SJSA1 (cell line): Measurements from ENCODE around the gene SLC6A20. TPM values are rescaled to one million over a fixed set of nuclear protein-coding genes. Genes with fewer than 3 reads are reported as not detected.

Source experiments
- DNase-seq, 2 experiments: peaks; one replicate each; pipeline ENCODE4 v3.0.0-alpha.2; 2015 to 2020; ENCODE audit warnings: low spot score in 2 of 2, low read depth in 1 of 2
- H3K27ac ChIP-seq: fragments of 250-450 bp; sonication (Bioruptor Pico); 2 replicates; pipeline ENCODE4 v1.5.1; 2020; ENCODE audit warnings: mild to moderate bottlenecking, moderate library complexity
- H3K27me3 ChIP-seq: fragments of 250-450 bp; sonication (Bioruptor Pico); replicated peaks from 2 replicates; pipeline ENCODE4 v1.5.1; 2020; ENCODE audit warnings: mild to moderate bottlenecking, moderate library complexity
- H3K36me3 ChIP-seq: fragments of 250-450 bp; sonication (Bioruptor Pico); 2 replicates; pipeline ENCODE4 v1.5.1; 2020; ENCODE audit warnings: mild to moderate bottlenecking
- H3K4me1 ChIP-seq: fragments of 250-450 bp; sonication (Bioruptor Pico); replicated peaks from 2 replicates; pipeline ENCODE4 v1.6.1; 2021; ENCODE audit warnings: mild to moderate bottlenecking
- H3K4me3 ChIP-seq: fragments of 250-450 bp; sonication (Bioruptor Pico); 2 replicates; pipeline ENCODE4 v1.5.1; 2020; ENCODE audit warnings: mild to moderate bottlenecking
- H3K9me3 ChIP-seq: fragments of 250-450 bp; sonication (Bioruptor Pico); replicated peaks from 2 replicates; pipeline ENCODE4 v1.5.1; 2020; ENCODE audit warnings: mild to moderate bottlenecking
- total RNA-seq: library from RNA; depleted of rRNA; stranded (reverse); fragments of >200 nt; shearing (Covaris generic); gene quantifications from 2 replicates; pipeline ENCODE4 v1.2.3, GENCODE V29; 2014

The SLC6A20 gene
- total RNA-seq, 1 experiment from 2014 or later: 0.03 TPM

DNA sequence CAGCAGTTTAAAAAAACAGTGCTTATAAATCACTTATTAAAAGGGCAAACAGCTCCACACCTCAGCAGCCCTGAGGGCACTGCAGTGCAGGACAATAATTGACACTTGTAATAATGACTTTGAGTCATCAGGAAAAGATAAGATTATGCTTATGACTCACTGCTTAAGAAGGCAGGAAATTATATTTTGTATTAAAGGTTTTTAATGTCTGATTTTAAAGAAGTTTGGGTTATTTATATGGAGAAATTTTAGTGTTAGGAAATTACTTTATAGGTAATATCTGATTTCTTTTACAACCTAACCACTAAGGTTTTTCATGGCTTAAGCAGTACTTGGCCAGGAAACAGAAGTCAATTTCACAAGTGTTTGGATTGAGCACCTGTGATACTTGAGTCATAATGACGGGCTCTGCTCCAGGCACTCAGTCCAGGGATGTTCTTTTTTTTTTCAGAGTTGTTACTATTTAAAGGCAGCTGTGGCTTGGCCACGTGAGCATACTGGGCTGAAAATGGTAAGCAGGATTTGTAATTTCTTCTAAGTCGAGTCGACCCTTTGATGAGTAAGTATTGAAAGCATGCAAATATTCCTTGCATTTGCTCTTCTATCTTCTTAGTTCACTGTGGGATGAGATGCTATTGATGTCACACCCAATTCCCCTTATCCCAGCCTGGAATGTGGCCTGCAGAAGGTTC is 21.6 kb upstream of the SLC6A20 start:
- Histone ChIP-seq H3K27ac (no peak overlapping the region), H3K9me3 (no peaks in the 10 kb centered on the region), H3K36me3 (no peaks in the 10 kb centered on the region), H3K4me3 (no peak overlapping the region), H3K4me1 (peaks cover 21% of the 10 kb centered on the region), H3K27me3 (no peaks in the 10 kb centered on the region)
- peak in 1 of 2 experiments; percentile 72 for DNase-seq

DNA sequence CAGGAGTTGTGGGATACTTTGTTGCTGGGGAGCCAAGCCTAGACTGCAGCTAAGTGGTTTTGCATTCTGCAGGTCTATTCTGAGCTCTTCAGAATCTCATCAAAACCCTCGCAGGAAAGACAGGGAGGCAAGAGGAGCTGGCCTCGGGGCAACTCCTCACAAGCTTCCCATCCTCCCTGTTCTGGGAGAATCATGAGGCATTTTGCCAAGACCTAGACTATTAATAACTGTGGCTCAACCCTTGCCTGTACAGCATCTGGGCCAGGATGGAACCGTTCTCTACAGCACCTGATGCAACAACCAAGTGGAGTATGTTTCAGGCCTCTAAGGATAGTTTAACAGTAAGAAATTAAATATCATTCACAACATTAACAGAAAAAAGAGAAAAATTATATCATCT is 20.2 kb upstream of the SLC6A20 start:
- Histone ChIP-seq H3K4me1 (peaks cover 21% of the 10 kb centered on the region), H3K27me3 (no peaks in the 10 kb centered on the region)
- no peak for DNase-seq

DNA sequence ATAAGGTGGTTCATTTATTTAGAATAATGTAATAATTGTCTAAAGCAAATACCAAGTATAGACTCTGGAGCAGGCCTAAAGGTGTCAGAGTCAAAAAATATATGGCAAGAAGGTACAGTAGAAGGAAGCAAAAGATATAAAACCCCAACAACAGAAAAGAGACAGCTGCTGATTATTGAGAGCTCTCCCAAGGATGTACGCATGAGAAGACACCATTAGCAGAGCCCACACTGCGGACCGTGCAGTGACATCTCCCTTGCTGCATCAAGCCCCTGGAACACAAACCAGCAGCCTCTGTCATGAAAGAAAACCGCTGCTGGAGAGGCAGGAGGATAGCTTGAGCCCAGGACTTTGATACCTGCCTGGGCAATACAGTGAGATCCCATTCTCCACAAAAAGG is 18.0 kb upstream of the SLC6A20 start:
- Histone ChIP-seq H3K4me3 (no peak overlapping the region), H3K9me3 (no peaks in the 10 kb centered on the region), H3K27me3 (no peaks in the 10 kb centered on the region), H3K4me1 (peaks cover 19% of the 10 kb centered on the region), H3K27ac (no peak overlapping the region), H3K36me3 (no peaks in the 10 kb centered on the region)
- no peak for DNase-seq

More for the DNA sequence above, 20.2 kb upstream of the SLC6A20 start:
- H3K27ac ChIP-seq: no peak overlapping the region
- no peak overlapping the region for H3K4me3 ChIP-seq
- H3K9me3 ChIP-seq: no peaks in the 10 kb centered on the region
- H3K36me3 ChIP-seq: no peaks in the 10 kb centered on the region

DNA sequence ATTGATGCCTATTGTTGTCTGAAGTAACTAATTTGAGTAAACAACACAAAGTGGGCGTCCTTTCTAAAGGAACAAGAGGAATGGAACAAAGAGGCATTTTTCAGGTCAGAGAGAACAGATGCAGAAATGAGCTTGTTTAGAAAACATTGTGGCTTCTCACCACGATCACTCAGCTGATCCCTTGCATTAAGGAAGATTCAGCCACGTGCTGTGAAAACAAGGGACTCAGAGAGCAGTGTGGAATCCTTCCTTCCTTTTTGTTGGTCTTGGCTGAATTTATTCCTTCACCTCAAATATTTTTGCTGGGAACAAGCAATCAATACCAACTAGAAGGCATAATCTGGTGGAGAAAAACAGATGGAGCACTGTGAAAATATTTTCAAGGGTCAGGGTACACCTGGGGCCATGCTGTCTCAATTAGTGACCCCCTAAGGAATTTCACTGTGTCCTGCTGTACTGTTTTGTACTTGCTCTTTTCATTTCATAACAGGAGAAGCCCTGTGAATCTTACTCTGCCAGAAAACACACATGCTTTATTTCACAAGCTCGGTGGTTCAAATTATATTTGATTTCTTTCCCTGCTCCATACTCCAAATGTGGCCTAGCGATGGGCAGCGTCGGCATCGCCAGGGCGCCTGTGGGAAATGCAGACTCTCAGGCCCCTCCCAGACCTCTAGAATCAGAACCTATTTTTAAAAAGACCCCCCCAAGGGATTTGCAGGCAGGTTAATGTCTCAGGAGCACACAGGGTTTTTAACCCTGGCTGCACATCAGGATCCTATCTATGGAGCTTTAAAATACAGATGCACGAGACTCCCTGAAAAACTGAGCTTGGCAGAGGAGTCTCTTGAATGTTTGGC is 11.6 kb upstream of the SLC6A20 start:
- H3K36me3 ChIP-seq: no peaks in the 10 kb centered on the region
- no peak for DNase-seq
- H3K27ac ChIP-seq: no peak overlapping the region
- no peaks in the 10 kb centered on the region for H3K9me3 ChIP-seq
- H3K4me3 ChIP-seq: no peak overlapping the region
- H3K27me3 ChIP-seq: 0 out of 2 replicates have a peak, but pooled peaks cover 7% of the 10 kb centered on the region
- no peaks in the 10 kb centered on the region for H3K4me1 ChIP-seq

DNA sequence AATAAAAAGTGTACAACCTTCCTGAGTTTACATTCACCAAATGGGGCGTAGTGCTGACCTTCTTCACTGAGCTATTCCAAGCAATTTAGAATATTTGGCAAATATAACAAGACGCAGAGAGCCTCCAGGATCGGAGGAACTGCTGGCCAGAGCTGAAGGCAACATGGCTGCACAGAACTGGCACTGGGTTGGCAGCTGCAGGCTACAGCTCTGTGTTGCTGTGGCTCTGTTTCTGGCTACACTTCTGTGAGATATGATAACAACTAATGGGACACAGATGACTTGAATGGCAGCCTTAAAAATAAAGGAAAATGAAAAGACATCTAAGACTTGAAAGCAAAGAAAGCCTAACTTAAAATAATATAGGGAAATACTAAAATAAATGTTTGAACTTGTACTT is 10.8 kb upstream of the SLC6A20 start:
- Histone ChIP-seq H3K27ac (no peak overlapping the region), H3K27me3 (0 out of 2 replicates have a peak, but pooled peaks cover 7% of the 10 kb centered on the region)
- DNase-seq: no peak

DNA sequence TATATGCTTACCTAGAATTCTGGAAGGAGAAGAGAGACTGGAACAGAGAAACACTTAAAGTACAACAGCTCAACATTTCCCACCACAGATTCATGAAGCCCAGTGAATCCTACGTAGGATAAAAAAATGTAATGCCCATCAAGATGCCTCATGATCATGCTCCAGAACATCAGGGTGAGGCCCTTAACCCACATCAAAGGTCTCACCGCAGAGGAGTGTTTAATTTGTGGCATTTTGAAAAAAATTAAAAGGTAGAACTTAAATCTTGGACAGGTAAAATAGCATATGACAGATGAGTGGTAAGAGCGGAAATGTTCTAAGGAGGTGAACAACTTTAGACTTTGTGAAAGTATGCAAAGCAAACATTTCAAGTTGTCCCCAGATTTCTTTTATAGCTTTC is 9.7 kb upstream of the SLC6A20 start:
- no peaks in the 10 kb centered on the region for H3K36me3 ChIP-seq
- H3K4me1 ChIP-seq: no peaks in the 10 kb centered on the region
- no peak overlapping the region for H3K4me3 ChIP-seq
- H3K27ac ChIP-seq: no peak overlapping the region
- H3K9me3 ChIP-seq: no peaks in the 10 kb centered on the region
- DNase-seq: no peak
- H3K27me3 ChIP-seq: 0 out of 2 replicates have a peak, but pooled peaks cover 7% of the 10 kb centered on the region

More for the DNA sequence above, 10.8 kb upstream of the SLC6A20 start:
- Histone ChIP-seq H3K36me3 (no peaks in the 10 kb centered on the region), H3K4me1 (no peaks in the 10 kb centered on the region), H3K4me3 (no peak overlapping the region), H3K9me3 (no peaks in the 10 kb centered on the region)

DNA sequence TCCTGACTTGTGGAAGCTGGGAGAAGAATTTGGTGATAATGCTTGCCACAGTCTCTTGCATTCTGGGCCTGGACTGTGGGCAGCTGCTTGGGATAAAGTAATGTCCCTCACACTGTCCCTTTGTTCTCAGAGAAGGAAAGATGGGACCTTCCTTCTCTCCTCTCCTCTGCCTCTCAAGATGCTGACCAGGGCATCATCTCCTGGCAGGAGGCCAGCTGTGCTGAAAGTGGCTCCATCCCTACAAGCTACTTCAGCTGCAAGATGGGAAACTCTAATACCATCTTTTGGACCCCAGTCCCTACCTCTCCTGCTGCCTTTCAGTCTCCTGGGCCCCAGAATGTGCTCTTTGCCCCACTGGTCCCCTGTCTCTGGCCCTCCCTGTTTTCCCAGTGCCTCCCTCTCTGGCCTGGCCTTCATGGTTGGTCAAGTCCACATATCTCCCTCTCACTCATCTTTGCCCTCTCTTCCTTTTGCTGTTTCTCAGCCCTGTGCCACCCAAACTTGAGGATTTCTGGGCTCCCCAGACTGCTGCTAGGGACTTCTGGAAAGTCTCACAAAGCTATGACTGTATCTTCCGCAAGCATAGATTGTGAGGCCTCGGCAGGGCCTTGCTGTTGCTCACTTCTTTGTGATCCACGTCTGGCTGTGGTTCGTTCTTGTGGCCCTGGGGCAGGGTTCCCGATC is 7.1 kb upstream of the SLC6A20 start:
- H3K9me3 ChIP-seq: no peaks in the 10 kb centered on the region
- no peak overlapping the region for H3K27ac ChIP-seq
- H3K36me3 ChIP-seq: no peaks in the 10 kb centered on the region
- no peaks in the 10 kb centered on the region for H3K4me1 ChIP-seq
- H3K4me3 ChIP-seq: no peak overlapping the region
- DNase-seq: no peak
- H3K27me3 ChIP-seq: peaks cover 7% of the 10 kb centered on the region; the same call in 1 of the 2 replicates

DNA sequence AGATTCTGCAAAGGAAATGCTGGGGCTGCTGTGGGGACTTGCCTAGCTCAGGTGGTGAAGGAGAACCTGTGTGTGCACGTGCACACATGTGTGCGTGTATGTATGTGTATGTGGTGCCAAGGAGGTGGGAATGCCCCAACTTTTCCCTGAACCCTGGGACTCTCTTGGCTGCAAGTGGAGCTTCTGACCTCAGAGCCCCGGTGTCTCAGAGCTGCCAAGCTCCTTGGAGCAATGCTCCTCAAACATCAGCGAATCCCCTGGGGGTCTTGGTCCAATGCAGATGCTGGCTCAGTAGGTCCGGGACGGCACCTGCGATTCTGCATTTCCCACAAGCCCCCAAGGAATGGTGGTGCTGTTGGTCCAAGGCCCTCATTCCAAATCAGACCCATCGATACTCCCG is 5.8 kb upstream of the SLC6A20 start:
- H3K27me3 ChIP-seq: peaks cover 13% of the 10 kb centered on the region
- H3K27ac ChIP-seq: no peak overlapping the region
- no peak for DNase-seq
- H3K4me1 ChIP-seq: no peaks in the 10 kb centered on the region
- H3K36me3 ChIP-seq: no peaks in the 10 kb centered on the region
- no peaks in the 10 kb centered on the region for H3K9me3 ChIP-seq
- H3K4me3 ChIP-seq: no peak overlapping the region

DNA sequence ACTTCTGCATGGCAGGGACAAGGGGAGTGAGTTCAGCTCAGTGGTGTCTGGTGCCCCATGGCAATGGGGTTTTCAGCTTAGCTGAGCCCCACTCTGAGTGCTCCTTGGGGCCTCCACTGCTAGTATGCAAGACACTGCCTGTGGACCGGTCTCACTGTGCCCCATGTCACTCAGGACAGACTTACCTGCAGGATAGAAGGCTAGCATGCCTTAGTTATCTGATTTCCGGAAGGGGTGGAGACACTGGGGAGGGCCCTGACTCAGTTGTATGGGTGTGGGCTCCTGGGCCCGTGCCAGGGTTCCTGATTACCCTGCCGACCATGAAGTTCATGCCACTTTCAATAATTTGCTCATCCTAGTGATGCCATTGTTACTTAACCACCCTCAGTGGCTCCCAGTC is 4.3 kb upstream of the SLC6A20 start:
- peaks cover 9% of the 10 kb centered on the region for H3K4me1 ChIP-seq
- H3K4me3 ChIP-seq: no peak overlapping the region
- no peaks in the 10 kb centered on the region for H3K9me3 ChIP-seq
- no peaks in the 10 kb centered on the region for H3K36me3 ChIP-seq
- H3K27ac ChIP-seq: no peak overlapping the region
- peaks cover 29% of the 10 kb centered on the region for H3K27me3 ChIP-seq
- DNase-seq: no peak

DNA sequence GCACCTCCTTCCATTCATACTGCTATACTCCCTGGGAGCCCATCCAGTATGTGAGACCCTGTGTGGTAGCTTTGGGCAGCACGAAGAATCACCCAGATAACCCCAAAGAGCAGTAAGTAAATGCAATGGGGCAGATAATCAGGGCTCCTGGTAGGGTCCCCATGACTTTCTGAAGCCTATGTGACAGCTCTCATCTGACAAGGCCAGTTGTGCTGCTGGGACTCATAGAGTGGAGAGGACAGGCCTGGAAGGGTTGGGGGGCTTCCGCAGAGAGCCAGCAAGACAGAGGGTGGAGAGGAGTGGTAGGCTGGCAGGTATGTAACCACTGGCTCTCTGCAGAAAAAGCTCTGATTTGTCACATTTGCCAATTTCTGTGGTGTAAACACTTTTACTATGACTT is 3.2 kb upstream of the SLC6A20 start:
- H3K4me3 ChIP-seq: no peak overlapping the region
- peaks cover 39% of the 10 kb centered on the region for H3K27me3 ChIP-seq
- H3K27ac ChIP-seq: no peak overlapping the region
- no peaks in the 10 kb centered on the region for H3K9me3 ChIP-seq
- peaks cover 9% of the 10 kb centered on the region for H3K4me1 ChIP-seq
- no peak for DNase-seq
- no peaks in the 10 kb centered on the region for H3K36me3 ChIP-seq

DNA sequence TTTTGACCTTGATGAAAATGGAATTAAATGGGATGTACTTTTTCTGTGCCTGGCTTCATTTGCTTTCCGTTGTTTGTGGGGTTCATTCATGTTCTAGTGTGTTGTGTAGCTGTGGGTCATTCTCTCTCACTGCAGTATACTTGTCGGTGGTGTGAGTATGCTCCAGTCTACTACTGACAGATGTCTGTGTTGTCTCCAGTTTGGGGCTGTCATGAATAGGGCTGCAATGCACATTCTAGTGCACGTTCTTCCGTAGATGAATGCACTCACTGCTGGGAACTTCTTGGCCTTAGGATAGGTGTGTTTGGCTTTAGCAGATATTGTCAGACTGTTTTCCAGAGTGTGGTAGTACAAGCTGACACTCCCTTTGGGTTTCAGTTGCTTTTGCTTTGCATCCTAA is 1.7 kb upstream of the SLC6A20 start:
- Histone ChIP-seq H3K4me1 (peaks cover 9% of the 10 kb centered on the region), H3K27ac (no peak overlapping the region), H3K4me3 (no peak overlapping the region), H3K27me3 (peaks cover 47% of the 10 kb centered on the region), H3K9me3 (no peaks in the 10 kb centered on the region), H3K36me3 (no peaks in the 10 kb centered on the region)
- DNase-seq: no peak

DNA sequence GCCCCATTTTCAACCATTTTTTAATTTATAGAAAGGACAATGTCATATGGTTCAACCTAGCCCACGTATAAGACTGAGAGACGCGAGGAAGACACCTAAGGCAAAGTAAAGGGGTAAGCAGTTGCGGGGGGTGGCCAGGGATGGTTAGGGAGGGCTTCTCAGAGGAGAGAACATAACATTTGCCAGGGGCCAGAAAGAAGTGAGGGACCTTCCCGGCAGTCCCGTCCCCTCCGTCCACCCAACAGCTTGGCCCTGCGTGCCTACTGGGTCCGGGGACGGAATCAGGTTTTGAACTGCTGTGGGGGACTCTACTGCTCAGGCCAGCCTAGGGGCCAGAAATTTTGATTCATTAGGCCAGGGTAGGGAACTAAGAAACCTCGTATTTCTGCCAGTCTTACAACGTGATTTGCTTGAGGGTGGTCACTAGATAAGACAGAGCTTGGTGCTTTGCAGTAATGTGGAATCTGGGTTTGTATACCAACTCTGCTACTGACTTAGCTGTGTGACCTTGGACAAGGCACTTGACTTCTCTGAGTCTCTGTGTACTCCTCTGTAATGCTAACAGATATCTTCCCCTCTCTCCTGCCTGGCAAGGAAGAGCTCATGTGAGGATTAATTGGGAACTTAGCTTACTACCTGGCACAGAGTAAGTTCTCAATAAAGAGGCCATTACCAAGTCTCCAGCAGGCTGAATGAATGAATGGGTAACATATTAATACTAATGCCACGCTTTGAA is 734 bp upstream of the SLC6A20 start:
- Histone ChIP-seq H3K4me1 (peaks cover 9% of the 10 kb centered on the region), H3K27me3 (peaks cover 48% of the 10 kb centered on the region), H3K4me3 (no peak overlapping the region), H3K36me3 (no peaks in the 10 kb centered on the region), H3K27ac (no peak overlapping the region), H3K9me3 (no peaks in the 10 kb centered on the region)
- no peak for DNase-seq

DNA sequence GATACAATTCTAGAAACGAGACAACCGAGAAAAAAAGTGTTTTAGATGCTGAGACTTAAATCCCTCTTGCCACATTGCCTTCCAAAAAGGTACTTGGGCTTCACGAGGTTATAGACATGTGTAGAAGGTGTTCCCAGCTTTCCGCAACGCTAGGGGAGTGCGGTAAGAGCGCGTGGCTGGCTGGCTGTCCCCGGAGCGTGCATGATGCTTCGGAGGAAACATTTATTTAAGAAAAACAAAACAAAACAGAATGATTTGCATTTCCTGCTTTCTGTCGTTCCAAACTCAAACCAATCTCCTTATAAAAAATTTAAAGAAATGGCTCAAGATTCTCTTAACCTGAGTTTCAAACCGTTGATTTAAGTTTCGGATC is 841 bp downstream of the SLC6A20 start:
- DNase-seq: peak in 1 of 2 experiments; percentile 42
- H3K27ac ChIP-seq: no peak overlapping the region
- H3K4me1 ChIP-seq: peaks cover 9% of the 10 kb centered on the region
- peaks cover 48% of the 10 kb centered on the region for H3K27me3 ChIP-seq
- H3K9me3 ChIP-seq: no peaks in the 10 kb centered on the region
- H3K4me3 ChIP-seq: no peak overlapping the region
- no peaks in the 10 kb centered on the region for H3K36me3 ChIP-seq
